GM12892 (cell line): ENCODE data around the gene IER3.

Source experiments
- DNase-seq: peaks from one replicate; pipeline ENCODE4 v3.0.0; 2011; ENCODE audit not compliant: insufficient read length
- FAIRE-seq: peaks from 2 replicates; lab custom pipeline; 2011; peaks lifted over from hg19 to GRCh38; lab: Jason Lieb, UNC
- POLR2A ChIP-seq: IDR thresholded peaks from 2 replicates; pipeline ENCODE4 v1.6.1; 2011; ENCODE audit warnings: low read depth, low read length, control low read depth
- POLR2AphosphoS5 ChIP-seq: IDR thresholded peaks from 2 replicates; pipeline ENCODE4 v1.6.1; 2011; ENCODE audit warnings: low read depth, low read length, control low read depth
- TAF1 ChIP-seq: IDR thresholded peaks from 2 replicates; pipeline ENCODE4 v1.6.1; 2011; ENCODE audit warnings: low read depth, mild to moderate bottlenecking, control low read depth, low read length, borderline replicate concordance

Gene IER3

GRCh38 chr6:30779850-30780641, 35.7 kb upstream of the IER3 start:
- FAIRE-seq, result no peak
- DNase-seq, result no peak
- TF ChIP-seq POLR2A, result no peak
- TF ChIP-seq POLR2AphosphoS5, result no peak
- TF ChIP-seq TAF1, result no peak

GRCh38 chr6:30778001-30778635, 33.8 kb upstream of the IER3 start:
- TF ChIP-seq POLR2A (no peak), POLR2AphosphoS5 (no peak), TAF1 (no peak)
- DNase-seq, result no peak
- FAIRE-seq, result no peak

- TF ChIP-seq POLR2A (no peak), TAF1 (no peak), POLR2AphosphoS5 (no peak)
- DNase-seq (no peak), FAIRE-seq (no peak)
Observed at GRCh38 chr6:30777155-30777485, 32.8 kb upstream of the IER3 start.

GRCh38 chr6:30776390-30777154, 32.2 kb upstream of the IER3 start:
- TF ChIP-seq TAF1 (no peak), POLR2A (no peak), POLR2AphosphoS5 (no peak)
- FAIRE-seq (no peak), DNase-seq (no peak)

GRCh38 chr6:30775104-30775503, 30.8 kb upstream of the IER3 start:
- FAIRE-seq, result no peak
- TF ChIP-seq POLR2A (no peak), TAF1 (no peak), POLR2AphosphoS5 (no peak)
- no peak for DNase-seq

- no peak for FAIRE-seq
- no peak for DNase-seq
- no peak for TF ChIP-seq POLR2A
- no peak for TF ChIP-seq POLR2AphosphoS5
- no peak for TF ChIP-seq TAF1
Observed at GRCh38 chr6:30774701-30775100, 30.4 kb upstream of the IER3 start.

GRCh38 chr6:30770592-30770991, 26.2 kb upstream of the IER3 start:
- FAIRE-seq, result no peak
- TF ChIP-seq TAF1, result no peak
- no peak for TF ChIP-seq POLR2AphosphoS5
- TF ChIP-seq POLR2A, result no peak

GRCh38 chr6:30769853-30770524, 25.6 kb upstream of the IER3 start:
- no peak for TF ChIP-seq POLR2A
- TF ChIP-seq POLR2AphosphoS5, result no peak
- no peak for TF ChIP-seq TAF1
- DNase-seq (no peak), FAIRE-seq (no peak)

More at GRCh38 chr6:30770592-30770991, 26.2 kb upstream of the IER3 start:
- no peak for DNase-seq

GRCh38 chr6:30769088-30769852, 24.9 kb upstream of the IER3 start:
- DNase-seq (no peak), FAIRE-seq (no peak)
- TF ChIP-seq POLR2AphosphoS5 (no peak), POLR2A (no peak), TAF1 (no peak)

- no peak for TF ChIP-seq POLR2A
- no peak for TF ChIP-seq POLR2AphosphoS5
- no peak for TF ChIP-seq TAF1
- FAIRE-seq (no peak), DNase-seq (no peak)
Observed at GRCh38 chr6:30768634-30769087, 24.3 kb upstream of the IER3 start.

GRCh38 chr6:30767944-30768301, 23.6 kb upstream of the IER3 start:
- FAIRE-seq (no peak), DNase-seq (no peak)
- TF ChIP-seq POLR2A (no peak), TAF1 (no peak), POLR2AphosphoS5 (no peak)

- no peak for FAIRE-seq
- peak; percentile 54 for DNase-seq
- no peak for TF ChIP-seq POLR2AphosphoS5
Observed at GRCh38 chr6:30767158-30767943, 23.0 kb upstream of the IER3 start.
